ENCODE data around the gene ELAVL1.

The ELAVL1 gene

GRCh38 chr19:7914598-7915045 is 90.8 kb downstream of the ELAVL1 start, which contains the start of gene TGFBR3L:
TGFBR3L (plus strand) TSS chr19:7914830.
- TF ChIP-seq, protein P1, sequence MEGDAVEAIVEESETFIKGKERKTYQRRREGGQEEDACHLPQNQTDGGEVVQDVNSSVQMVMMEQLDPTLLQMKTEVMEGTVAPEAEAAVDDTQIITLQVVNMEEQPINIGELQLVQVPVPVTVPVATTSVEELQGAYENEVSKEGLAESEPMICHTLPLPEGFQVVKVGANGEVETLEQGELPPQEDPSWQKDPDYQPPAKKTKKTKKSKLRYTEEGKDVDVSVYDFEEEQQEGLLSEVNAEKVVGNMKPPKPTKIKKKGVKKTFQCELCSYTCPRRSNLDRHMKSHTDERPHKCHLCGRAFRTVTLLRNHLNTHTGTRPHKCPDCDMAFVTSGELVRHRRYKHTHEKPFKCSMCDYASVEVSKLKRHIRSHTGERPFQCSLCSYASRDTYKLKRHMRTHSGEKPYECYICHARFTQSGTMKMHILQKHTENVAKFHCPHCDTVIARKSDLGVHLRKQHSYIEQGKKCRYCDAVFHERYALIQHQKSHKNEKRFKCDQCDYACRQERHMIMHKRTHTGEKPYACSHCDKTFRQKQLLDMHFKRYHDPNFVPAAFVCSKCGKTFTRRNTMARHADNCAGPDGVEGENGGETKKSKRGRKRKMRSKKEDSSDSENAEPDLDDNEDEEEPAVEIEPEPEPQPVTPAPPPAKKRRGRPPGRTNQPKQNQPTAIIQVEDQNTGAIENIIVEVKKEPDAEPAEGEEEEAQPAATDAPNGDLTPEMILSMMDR (IDR thresholded peaks at IDR 0.05; ENCODE audit: low read length, missing control alignments), result no peak
- no peak within 1 kb of the TSS for H3K4me3 ChIP-seq (replicated peaks; ENCODE audit: low read depth, low read length)
- DNase-seq (ENCODE audit: low read depth), result no peak

DNA sequence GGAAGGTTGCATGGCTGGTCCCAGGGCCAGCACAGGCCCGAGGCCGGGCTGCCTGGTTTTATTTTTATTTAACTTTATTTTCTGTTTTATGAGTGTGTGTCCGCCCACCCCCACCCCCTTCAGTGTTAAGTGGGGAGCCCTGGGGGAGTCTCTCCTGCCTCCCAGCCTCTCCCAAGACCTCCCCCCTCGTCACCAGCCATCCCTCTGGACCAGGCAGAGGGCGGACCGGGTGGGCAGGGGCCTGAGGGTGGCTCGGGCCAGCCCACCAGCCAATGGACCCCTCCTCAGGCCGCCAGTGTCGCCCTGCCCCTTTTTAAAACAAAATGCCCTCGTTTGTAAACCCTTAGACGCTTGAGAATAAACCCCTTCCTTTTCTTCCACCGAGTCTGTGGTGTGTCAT is 91.3 kb downstream of the ELAVL1 start:
- no peak overlapping the region for H3K4me3 ChIP-seq (replicated peaks; ENCODE audit: low read depth, low read length)
- TF ChIP-seq, protein P1 (IDR thresholded peaks at IDR 0.05; ENCODE audit: low read length, missing control alignments), result no peak
- DNase-seq (ENCODE audit: low read depth), result no peak

DNA sequence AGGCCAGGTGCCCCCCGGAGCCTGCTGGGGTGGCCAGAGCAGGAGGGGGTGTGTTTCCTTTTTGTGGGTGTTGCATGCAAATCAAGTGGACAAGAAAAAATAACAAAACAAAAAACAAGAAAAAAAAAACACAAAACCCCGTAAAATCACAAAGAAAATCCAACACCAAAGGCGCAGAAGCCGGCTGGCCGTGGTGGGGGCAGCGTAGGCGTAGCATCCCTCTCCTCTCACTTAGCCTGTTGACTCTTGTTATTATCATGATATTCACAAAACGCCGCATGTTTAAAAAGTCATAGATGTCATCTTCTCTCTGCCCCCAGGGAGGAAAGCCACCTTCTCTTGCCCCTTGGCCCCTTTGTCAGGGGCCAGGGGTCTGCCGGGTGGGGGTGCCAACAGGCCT is 91.8 kb downstream of the ELAVL1 start:
- TF ChIP-seq, protein P1 (IDR thresholded peaks at IDR 0.05; ENCODE audit: low read length, missing control alignments), result no peak
- H3K4me3 ChIP-seq (replicated peaks; ENCODE audit: low read depth, low read length), result no peak overlapping the region
- no peak for DNase-seq (ENCODE audit: low read depth)

DNA sequence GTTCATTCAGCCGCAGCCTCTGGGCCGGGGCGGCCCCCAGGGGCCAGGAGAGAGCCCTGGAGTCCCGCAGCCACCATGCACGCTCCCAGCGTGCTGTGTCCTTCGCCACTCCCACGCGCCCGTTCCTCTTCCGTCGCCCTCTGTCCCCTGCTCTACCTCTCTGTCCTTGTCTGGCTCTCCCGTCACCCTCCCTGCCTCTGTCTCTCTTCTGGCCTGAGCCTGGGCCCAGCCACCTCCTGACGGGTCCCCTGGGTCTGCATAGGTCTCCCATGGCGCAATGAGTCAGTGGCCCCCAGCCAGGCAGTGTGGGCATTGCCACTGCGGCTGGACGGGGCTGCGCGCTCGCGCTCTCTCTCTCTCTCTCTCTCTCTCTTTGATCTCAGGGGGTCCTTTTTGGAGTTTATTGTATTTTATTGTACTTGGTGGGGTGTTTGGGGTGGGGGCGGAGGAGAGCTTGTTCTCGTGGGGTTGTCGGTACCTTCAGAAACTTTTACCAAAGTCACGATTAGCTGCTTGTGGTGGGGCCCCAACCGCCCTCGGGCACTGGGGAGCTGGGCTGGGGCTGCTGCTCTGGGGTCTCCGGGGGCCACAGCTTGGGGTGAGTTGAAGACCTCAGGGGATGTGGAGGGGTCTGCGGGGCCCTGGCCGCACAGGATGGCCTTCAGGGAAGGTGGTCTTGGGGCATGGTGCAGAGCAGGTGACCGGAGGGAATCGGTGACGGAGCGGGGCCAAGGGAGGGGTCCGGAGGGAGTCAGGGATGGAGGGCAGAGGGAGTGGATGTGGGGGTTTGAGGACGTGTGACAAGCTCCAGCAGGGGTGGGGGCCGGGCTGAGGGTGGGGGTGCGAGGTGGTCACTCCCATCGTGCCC is 92.5 kb downstream of the ELAVL1 start:
- TF ChIP-seq, protein P1 (IDR thresholded peaks at IDR 0.05; ENCODE audit: low read length, missing control alignments), result no peak
- DNase-seq (ENCODE audit: low read depth), result no peak
- no peak overlapping the region for H3K4me3 ChIP-seq (replicated peaks; ENCODE audit: low read depth, low read length)

- H3K4me3 ChIP-seq (replicated peaks; ENCODE audit: low read depth, low read length), result no peak overlapping the region
- no peak for DNase-seq (ENCODE audit: low read depth)
- TF ChIP-seq, protein P1 (IDR thresholded peaks at IDR 0.05; ENCODE audit: low read length, missing control alignments), result no peak
Observed at GRCh38 chr19:7912144-7912696, 93.2 kb downstream of the ELAVL1 start.

GRCh38 chr19:7911508-7912143 is 93.8 kb downstream of the ELAVL1 start:
- H3K4me3 ChIP-seq (replicated peaks; ENCODE audit: low read depth, low read length), result no peak overlapping the region
- DNase-seq (ENCODE audit: low read depth), result no peak
- TF ChIP-seq, protein P1 (IDR thresholded peaks at IDR 0.05; ENCODE audit: low read length, missing control alignments), result no peak
